GM19463 (cell line): ENCODE results near the gene CCDC3.

Experiments used
- ATAC-seq: cut with Tn5 transposase; IDR thresholded peaks from one replicate; pipeline ENCODE4 v1.9.1; 2021; ENCODE audit warnings: mild to moderate bottlenecking, moderate library complexity; ENCODE audit not compliant: unreplicated experiment

CCDC3 gene

DNA sequence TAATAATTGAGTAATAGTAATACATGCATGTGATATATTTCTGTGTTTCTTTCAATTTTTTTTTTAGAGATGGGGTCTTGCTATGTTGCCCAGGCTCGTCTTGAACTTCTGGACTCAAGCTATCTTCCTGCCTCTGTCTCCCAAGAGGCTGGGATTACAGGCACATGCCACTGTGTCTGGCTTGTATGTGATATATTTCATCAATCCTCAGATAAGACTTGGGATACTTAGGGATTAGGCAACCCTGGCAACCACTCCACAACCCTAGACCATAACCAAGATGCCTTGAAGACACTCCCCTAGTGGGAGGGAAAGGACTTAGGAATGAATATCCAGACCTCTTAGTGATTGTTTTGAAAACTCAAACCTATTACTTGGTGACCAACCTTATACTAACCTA, 154.8 kb downstream of the CCDC3 start:
- no peak for ATAC-seq
